GM18526 (cell line): Measurements from ENCODE around the gene SUPT20HL1.

Experiments
- POLR2A ChIP-seq: IDR thresholded peaks from 3 replicates; pipeline ENCODE4 v1.6.1; 2011; ENCODE audit not compliant: insufficient read length; ENCODE audit errors: extremely low read depth

The SUPT20HL1 gene

GRCh38 chrX:24357106-24357505 is 3.3 kb upstream of the SUPT20HL1 start:
- TF ChIP-seq POLR2A: no peak

DNA sequence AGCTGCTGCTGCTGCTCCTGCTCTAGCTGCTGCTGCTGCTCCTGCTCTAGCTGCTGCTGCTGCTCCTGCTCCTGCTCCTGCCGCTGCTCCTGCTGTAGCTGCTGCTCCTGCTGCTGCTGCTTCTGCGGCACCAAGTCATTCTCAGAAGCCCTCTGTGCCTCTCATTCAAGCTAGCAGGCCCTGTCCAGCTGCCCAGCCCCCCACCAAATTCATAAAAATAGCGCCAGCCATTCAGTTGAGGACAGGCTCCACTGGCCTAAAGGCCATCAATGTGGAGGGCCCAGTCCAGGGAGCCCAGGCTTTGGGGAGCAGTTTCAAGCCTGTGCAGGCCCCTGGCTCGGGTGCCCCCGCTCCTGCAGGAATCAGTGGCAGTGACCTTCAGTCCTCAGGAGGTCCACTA is 3.9 kb downstream of the SUPT20HL1 start:
- no peak for TF ChIP-seq POLR2A

GRCh38 chrX:24364851-24365538 is 4.6 kb downstream of the SUPT20HL1 start:
- TF ChIP-seq POLR2A: no peak

DNA sequence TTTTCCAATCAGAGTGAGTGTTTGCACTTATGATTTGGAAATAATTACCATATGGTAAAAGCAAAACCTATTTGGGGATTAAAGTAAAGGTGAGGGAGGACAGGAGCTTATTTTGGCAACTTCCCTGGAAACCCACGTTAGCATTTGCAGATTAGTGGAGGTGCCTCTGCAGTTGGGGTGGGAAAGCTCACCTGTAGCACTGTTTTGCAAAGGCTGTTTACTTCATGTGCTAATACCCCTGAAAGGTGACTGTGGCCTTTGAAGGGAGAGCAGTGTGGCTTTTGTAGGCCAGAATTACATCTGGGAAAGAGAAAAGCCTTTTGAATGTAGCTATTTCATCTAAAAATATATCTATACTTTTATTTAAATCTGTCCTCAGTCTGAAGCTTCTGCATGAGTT is 9.4 kb downstream of the SUPT20HL1 start:
- TF ChIP-seq POLR2A: no peak

- no peak for TF ChIP-seq POLR2A
Measured at GRCh38 chrX:24371391-24371972, 11.0 kb downstream of the SUPT20HL1 start.

- TF ChIP-seq POLR2A: no peak
Measured at GRCh38 chrX:24372021-24372763, 11.8 kb downstream of the SUPT20HL1 start.

DNA sequence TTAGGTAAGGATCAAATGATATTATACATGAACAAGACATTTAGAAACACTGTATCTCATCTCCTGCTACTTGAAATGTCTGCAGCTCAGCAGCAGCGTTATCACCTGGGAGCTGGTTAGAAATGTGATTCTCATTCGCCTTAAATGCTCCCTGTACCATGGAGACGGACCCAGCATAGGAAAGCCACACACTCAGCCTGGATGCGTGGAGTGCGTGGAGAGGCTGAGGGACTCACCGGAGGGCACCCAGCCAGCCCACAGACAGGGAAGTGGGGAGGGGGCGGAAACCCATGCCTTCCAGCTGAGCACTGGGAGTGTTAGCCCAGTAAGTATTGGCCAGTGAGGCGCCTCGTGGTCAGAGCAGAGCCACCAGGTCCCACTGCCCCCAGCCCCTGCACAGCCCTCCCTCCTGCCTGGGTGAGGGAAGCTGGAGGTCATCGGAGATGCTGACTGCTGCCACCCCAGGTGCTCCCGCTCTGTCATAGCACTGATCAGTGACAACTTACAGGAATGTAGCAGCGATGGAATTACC is 15.2 kb downstream of the SUPT20HL1 start:
- TF ChIP-seq POLR2A: no peak

DNA sequence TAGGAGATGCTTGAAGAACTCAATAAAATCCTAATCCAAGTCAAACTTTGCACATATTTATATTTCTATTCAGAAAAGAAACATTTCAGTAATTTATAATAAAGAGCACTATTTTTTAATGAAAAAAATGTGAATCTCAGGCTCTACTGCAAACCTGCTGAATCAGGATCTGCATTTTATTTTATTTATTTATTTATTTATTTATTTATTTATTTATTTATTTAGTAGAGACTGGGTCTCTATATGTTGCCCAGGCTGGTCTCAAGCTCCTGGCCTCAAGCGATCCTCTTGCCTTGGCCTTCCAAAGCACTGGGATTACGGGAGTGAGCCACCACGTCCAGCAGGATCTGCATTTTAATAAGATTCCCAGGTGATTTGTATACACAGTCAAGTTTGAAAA is 16.0 kb downstream of the SUPT20HL1 start:
- TF ChIP-seq POLR2A: no peak

GRCh38 chrX:24377195-24377594 is 16.8 kb downstream of the SUPT20HL1 start:
- TF ChIP-seq POLR2A: no peak

GRCh38 chrX:24377911-24378468 is 17.6 kb downstream of the SUPT20HL1 start:
- no peak for TF ChIP-seq POLR2A

DNA sequence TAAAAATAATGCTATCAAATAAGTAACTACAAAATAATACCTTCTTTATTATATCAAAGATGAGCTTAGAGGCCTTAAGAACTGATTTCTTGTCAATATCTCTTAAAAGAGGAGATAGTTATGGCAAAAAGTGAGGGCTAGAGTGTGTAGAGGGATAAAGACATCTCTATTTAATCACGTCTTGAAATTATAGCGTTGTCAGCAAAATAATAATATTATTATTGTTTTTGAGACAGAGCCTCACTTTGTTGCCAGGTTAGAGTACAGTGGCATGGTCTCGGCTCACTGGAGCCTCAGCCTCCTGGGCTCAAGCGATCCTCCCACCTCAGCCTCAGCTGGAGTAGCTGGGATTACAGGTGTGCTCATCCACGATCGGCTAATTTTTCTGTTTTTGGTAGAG is 18.3 kb downstream of the SUPT20HL1 start:
- TF ChIP-seq POLR2A: no peak

- no peak for TF ChIP-seq POLR2A
Measured at GRCh38 chrX:24380262-24381187, 20.1 kb downstream of the SUPT20HL1 start.

DNA sequence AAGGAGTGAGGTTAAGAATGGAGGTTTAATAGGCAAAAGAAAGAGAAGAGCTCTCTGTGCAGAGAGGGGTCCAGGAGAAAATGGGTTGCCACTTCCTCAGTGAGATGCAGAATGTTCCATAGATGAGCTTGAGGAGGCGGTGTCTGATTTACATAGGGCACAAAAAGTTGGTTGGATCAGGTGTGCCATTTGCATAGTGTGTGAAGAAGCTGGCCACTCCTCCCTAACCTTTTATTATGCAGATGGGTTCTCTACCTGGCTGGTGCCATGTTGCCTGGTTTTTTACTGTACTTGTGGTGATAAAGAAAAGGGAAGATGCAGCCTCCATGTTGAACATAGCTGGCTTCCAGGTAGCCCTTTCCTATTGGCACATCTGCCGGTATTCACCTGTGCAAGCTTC is 27.3 kb downstream of the SUPT20HL1 start:
- no peak for TF ChIP-seq POLR2A

- TF ChIP-seq POLR2A: no peak
Measured at GRCh38 chrX:24391389-24391788, 30.9 kb downstream of the SUPT20HL1 start.

DNA sequence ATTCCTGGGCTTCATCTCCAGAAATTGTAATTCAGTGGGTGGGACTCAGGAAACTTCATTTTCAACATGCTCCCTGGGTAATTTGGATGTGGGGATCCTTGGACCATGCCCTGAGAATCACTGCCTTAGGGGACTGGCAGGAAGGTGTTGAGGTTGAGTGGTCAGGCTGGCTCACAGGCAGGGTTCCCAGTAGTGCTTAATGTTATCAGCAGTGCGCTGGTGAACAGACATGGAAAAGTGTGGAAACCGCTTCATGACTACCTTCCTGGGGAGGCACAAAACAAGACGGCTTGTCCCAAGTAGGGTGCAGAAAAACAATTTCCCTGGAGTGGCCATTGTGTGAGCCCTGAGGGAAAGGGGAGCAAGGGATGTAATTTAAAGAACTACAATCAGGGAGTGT is 31.4 kb downstream of the SUPT20HL1 start:
- TF ChIP-seq POLR2A: no peak
